BE2C (cell line): ENCODE results near the gene SLC6A9.

Experiments used
- DNase-seq: peaks from one replicate; pipeline ENCODE4 v3.0.0-alpha.2; 2020
- H3K27me3 ChIP-seq: fragments of 250-450 bp; sonication (Bioruptor Pico); 2 replicates; pipeline ENCODE4 v1.5.1; 2020; ENCODE audit warnings: mild to moderate bottlenecking
- H3K36me3 ChIP-seq: fragments of 250-450 bp; sonication (Bioruptor Pico); 2 replicates; pipeline ENCODE4 v1.5.1; 2020; ENCODE audit warnings: mild to moderate bottlenecking
- H3K4me1 ChIP-seq: fragments of 250-450 bp; sonication (Bioruptor Pico); 2 replicates; pipeline ENCODE4 v1.5.1; 2020
- H3K4me3 ChIP-seq: 2 replicates; pipeline ENCODE4 v1.5.1; 2011; ENCODE audit warnings: low read depth, low read length
- H3K9me3 ChIP-seq: fragments of 250-450 bp; sonication (Bioruptor Pico); 2 replicates; pipeline ENCODE4 v1.5.1; 2020
- CTCF ChIP-seq: IDR thresholded peaks from 2 replicates; pipeline ENCODE4 v1.5.1; 2012; ENCODE audit warnings: mild to moderate bottlenecking, low read depth, low read length

The SLC6A9 gene

GRCh38 chr1:44053394-44053793 is 22.1 kb upstream of the SLC6A9 start:
- Histone ChIP-seq H3K36me3 (no peaks in the 10 kb centered on the region), H3K27me3 (no peaks in the 10 kb centered on the region), H3K4me1 (no peaks in the 10 kb centered on the region), H3K4me3 (no peak overlapping the region), H3K9me3 (no peaks in the 10 kb centered on the region)
- no peak for TF ChIP-seq CTCF
- DNase-seq = no peak

DNA sequence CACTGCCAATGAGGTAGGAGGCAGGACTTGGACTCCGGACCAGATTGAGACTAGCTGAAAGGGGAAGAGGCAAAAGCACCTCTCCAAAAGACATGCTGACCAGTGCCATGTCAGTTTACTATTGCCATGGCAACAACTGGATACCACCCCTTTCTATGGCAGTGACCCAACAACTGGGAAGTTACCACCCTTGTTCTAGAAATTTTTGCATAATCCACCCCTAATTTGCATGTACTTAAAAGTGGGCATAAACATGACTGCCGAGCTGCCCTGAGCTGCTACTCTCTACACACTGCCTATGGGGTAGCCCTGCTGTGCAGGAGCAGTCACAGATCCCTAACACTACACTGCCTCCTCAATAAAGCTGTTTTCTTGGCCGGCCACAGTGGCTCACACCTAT is 19.0 kb upstream of the SLC6A9 start:
- Histone ChIP-seq H3K4me3 (no peak overlapping the region), H3K4me1 (0 out of 2 replicates have a peak, but pooled peaks cover 2% of the 10 kb centered on the region), H3K9me3 (no peaks in the 10 kb centered on the region), H3K36me3 (no peaks in the 10 kb centered on the region), H3K27me3 (no peaks in the 10 kb centered on the region)
- DNase-seq = no peak
- TF ChIP-seq CTCF = no peak

GRCh38 chr1:44049839-44050238 is 18.6 kb upstream of the SLC6A9 start:
- Histone ChIP-seq H3K4me3 (no peak overlapping the region), H3K9me3 (no peaks in the 10 kb centered on the region), H3K27me3 (no peaks in the 10 kb centered on the region), H3K4me1 (0 out of 2 replicates have a peak, but pooled peaks cover 2% of the 10 kb centered on the region), H3K36me3 (no peaks in the 10 kb centered on the region)
- no peak for DNase-seq
- no peak for TF ChIP-seq CTCF

GRCh38 chr1:44048532-44049215 is 17.4 kb upstream of the SLC6A9 start:
- DNase-seq = no peak
- H3K4me3 ChIP-seq = no peak overlapping the region
- no peaks in the 10 kb centered on the region for H3K9me3 ChIP-seq
- TF ChIP-seq CTCF = no peak
- no peaks in the 10 kb centered on the region for H3K27me3 ChIP-seq
- no peaks in the 10 kb centered on the region for H3K36me3 ChIP-seq
- 0 out of 2 replicates have a peak, but pooled peaks cover 2% of the 10 kb centered on the region for H3K4me1 ChIP-seq

DNA sequence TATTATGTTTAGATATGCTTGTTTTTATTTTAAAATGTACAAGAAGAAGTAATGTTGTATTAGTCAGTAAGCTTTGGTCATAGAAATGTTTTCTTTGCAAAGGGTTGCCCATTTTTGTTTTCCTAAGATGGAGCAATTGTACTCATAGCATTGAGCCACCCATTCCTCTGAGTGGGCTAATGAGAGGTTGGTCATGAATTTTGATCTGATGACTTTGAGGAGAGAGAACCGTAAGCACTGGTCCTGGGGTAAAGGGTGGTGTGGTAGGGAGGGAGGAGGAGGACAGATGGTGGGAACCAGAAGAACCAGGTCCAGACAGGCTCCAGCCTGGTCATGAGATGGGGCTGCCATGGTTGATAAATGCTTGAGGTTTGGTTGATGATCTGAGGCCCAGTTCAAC is 15.9 kb upstream of the SLC6A9 start:
- Histone ChIP-seq H3K27me3 (no peaks in the 10 kb centered on the region), H3K4me3 (no peak overlapping the region), H3K9me3 (no peaks in the 10 kb centered on the region), H3K4me1 (0 out of 2 replicates have a peak, but pooled peaks cover 2% of the 10 kb centered on the region), H3K36me3 (no peaks in the 10 kb centered on the region)
- TF ChIP-seq CTCF = no peak
- DNase-seq = no peak

DNA sequence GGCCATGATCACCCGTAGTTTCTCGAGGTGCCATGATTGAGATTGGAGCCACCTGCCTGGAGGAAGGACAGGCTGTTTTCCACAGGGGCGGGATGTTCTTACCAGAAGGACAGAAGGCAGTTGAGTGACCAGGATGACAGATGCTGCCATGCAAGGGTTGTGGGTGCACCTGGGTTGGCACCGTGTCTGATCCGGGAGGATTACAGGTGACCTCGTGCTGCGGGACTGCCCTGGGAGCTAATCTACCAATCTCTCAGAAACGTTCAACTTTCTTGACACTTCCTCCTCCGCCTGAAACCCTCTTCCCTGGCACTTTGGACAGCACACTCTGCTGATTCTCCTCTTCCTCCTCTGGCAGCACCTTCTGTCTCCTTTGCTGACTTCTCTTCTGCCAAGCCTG is 13.8 kb upstream of the SLC6A9 start:
- no peak for TF ChIP-seq CTCF
- Histone ChIP-seq H3K4me3 (no peak overlapping the region), H3K27me3 (no peaks in the 10 kb centered on the region), H3K36me3 (no peaks in the 10 kb centered on the region), H3K4me1 (0 out of 2 replicates have a peak, but pooled peaks cover 2% of the 10 kb centered on the region), H3K9me3 (no peaks in the 10 kb centered on the region)
- DNase-seq = no peak
